Neural cell (in vitro differentiated cells): ENCODE results near the gene NUP210. TPM values are rescaled to one million over a fixed set of nuclear protein-coding genes. Genes with fewer than 3 reads are reported as not detected.

Source experiments
- H2AFZ ChIP-seq: fragments of 200-600, 300-800 bp; sonication (generic), shearing (Covaris generic); 2 replicates; pipeline ENCODE4 v1.6.0; 2014; ENCODE audit warnings: low read depth, mild to moderate bottlenecking, antibody characterized with exemption, low read length, moderate library complexity
- H3F3A ChIP-seq: fragments of 200-600 bp; shearing (Covaris generic); 2 replicates; pipeline ENCODE4 v1.6.1; 2016; ENCODE audit warnings: mild to moderate bottlenecking, moderate library complexity, mixed read lengths, antibody characterized with exemption, low read length; ENCODE audit not compliant: insufficient read depth, poor library complexity, severe bottlenecking
- H3K27ac ChIP-seq: fragments of 200-600, 300-800 bp; sonication (generic), shearing (Covaris generic); 2 replicates; pipeline ENCODE4 v1.5.1; 2014; ENCODE audit warnings: mild to moderate bottlenecking, low read length, moderate library complexity
- H3K27me3 ChIP-seq: fragments of 300-800, 200-600 bp; sonication (generic), shearing (Covaris generic); 2 replicates; pipeline ENCODE4 v1.6.0; 2014; ENCODE audit warnings: mild to moderate bottlenecking, low read depth, low read length, moderate library complexity; ENCODE audit not compliant: insufficient read depth
- H3K36me3 ChIP-seq: fragments of 300-800, 200-600 bp; sonication (generic), shearing (Covaris generic); 2 replicates; pipeline ENCODE4 v1.5.1; 2014; ENCODE audit warnings: mild to moderate bottlenecking, antibody characterized with exemption, low read length, moderate library complexity; ENCODE audit not compliant: insufficient read depth
- H3K4me2 ChIP-seq: fragments of 300-800, 200-600 bp; sonication (generic), shearing (Covaris generic); 2 replicates; pipeline ENCODE4 v1.6.0; 2014; ENCODE audit warnings: mild to moderate bottlenecking, low read length
- H3K4me3 ChIP-seq: fragments of 300-800, 200-600 bp; sonication (generic), shearing (Covaris generic); 2 replicates; pipeline ENCODE4 v1.5.1; 2014; ENCODE audit warnings: mild to moderate bottlenecking, low read length, moderate library complexity
- H3K79me2 ChIP-seq: fragments of 200-600 bp; shearing (Covaris generic); replicated peaks from 2 replicates; pipeline ENCODE4 v1.6.0; 2014; ENCODE audit warnings: mild to moderate bottlenecking, low read length, moderate library complexity; ENCODE audit not compliant: insufficient read depth
- H3K9ac ChIP-seq: fragments of 300-800, 200-600 bp; sonication (generic), shearing (Covaris generic); 2 replicates; pipeline ENCODE4 v1.6.1; 2016; ENCODE audit warnings: mild to moderate bottlenecking, low read length, mixed read lengths
- H3K9me2 ChIP-seq: fragments of 200-600 bp; shearing (Covaris generic); 2 replicates; pipeline ENCODE4 v1.6.1; 2016; ENCODE audit warnings: mild to moderate bottlenecking, low read length, mixed read lengths; ENCODE audit not compliant: insufficient read depth
- H3K9me3 ChIP-seq: fragments of 200-600, 300-800 bp; sonication (generic), shearing (Covaris generic); 2 replicates; pipeline ENCODE4 v1.6.1; 2016; ENCODE audit warnings: mild to moderate bottlenecking, mixed run types, low read length, moderate library complexity, mixed read lengths
- H4K20me1 ChIP-seq: fragments of 200-600 bp; shearing (Covaris generic); 2 replicates; pipeline ENCODE4 v1.6.1; 2016; ENCODE audit warnings: mild to moderate bottlenecking, mixed run types; ENCODE audit not compliant: insufficient read depth
- CTCF ChIP-seq: fragments of 450-650 bp; IDR thresholded peaks from 2 replicates; pipeline ENCODE4 v1.5.1; 2014; ENCODE audit warnings: antibody characterized with exemption, mild to moderate bottlenecking, moderate library complexity; ENCODE audit not compliant: poor library complexity, severe bottlenecking
- EP300 ChIP-seq: fragments of 450-650 bp; conservative IDR thresholded peaks from 2 replicates; pipeline ENCODE4 v1.6.1; 2014; ENCODE audit warnings: antibody characterized with exemption, mild to moderate bottlenecking, moderate library complexity; ENCODE audit not compliant: poor library complexity, severe bottlenecking
- EZH2 ChIP-seq: fragments of 200-600, 300-800 bp; shearing (Covaris generic), sonication (generic); IDR thresholded peaks from 2 replicates; pipeline ENCODE4 v1.6.1; 2014; ENCODE audit warnings: antibody characterized with exemption, low read length, borderline replicate concordance, mild to moderate bottlenecking; ENCODE audit not compliant: insufficient read depth, poor library complexity, severe bottlenecking
- MXI1 ChIP-seq: fragments of 450-650 bp; conservative IDR thresholded peaks from 2 replicates; pipeline ENCODE4 v1.6.1; 2014; ENCODE audit warnings: antibody characterized with exemption, mild to moderate bottlenecking; ENCODE audit not compliant: poor library complexity, severe bottlenecking
- POLR2AphosphoS5 ChIP-seq: IDR thresholded peaks from 2 replicates; pipeline ENCODE4 v1.6.1; 2012
- RAD21 ChIP-seq: fragments of 450-650 bp; conservative IDR thresholded peaks from 2 replicates; pipeline ENCODE4 v1.6.1; 2014; ENCODE audit warnings: antibody characterized with exemption, mild to moderate bottlenecking, moderate library complexity
- REST ChIP-seq: IDR thresholded peaks from 2 replicates; pipeline ENCODE4 v1.6.1; 2012; ENCODE audit warnings: borderline replicate concordance
- SMC3 ChIP-seq: fragments of 450-650 bp; conservative IDR thresholded peaks from 2 replicates; pipeline ENCODE4 v1.6.1; 2014; ENCODE audit warnings: antibody characterized with exemption, mild to moderate bottlenecking, moderate library complexity; ENCODE audit not compliant: poor library complexity
- TAF1 ChIP-seq: IDR thresholded peaks from 2 replicates; pipeline ENCODE4 v1.6.1; 2012; ENCODE audit warnings: low read depth
- polyA plus RNA-seq: library from polyadenylated mRNA; depleted of rRNA; stranded (reverse); fragments of >200 nt; gene quantifications from 2 replicates; pipeline ENCODE4 v1.2.3, GENCODE V29; 2014

The NUP210 gene
- polyA plus RNA-seq, 1 donor from 2014 or later = 8.2 TPM

- no peaks in the 10 kb centered on the region for H4K20me1 ChIP-seq
- H3K4me3 ChIP-seq = no peak overlapping the region
- no peaks in the 10 kb centered on the region for H3K36me3 ChIP-seq
- H3K27me3 ChIP-seq = no peaks in the 10 kb centered on the region
- TF ChIP-seq TAF1 (no peak), RAD21 (no peak), EP300 (no peak), REST (no peak), EZH2 (no peak), CTCF (no peak), SMC3 (no peak), MXI1 (no peak), POLR2AphosphoS5 (no peak)
- no peak overlapping the region for H3K4me2 ChIP-seq
- H3K9ac ChIP-seq = no peak overlapping the region
- no peaks in the 10 kb centered on the region for H3K9me2 ChIP-seq
- H2AFZ ChIP-seq = no peak overlapping the region
- no peak overlapping the region for H3K27ac ChIP-seq
- no peaks in the 10 kb centered on the region for H3K79me2 ChIP-seq
- H3F3A ChIP-seq = no peaks in the 10 kb centered on the region
- H3K9me3 ChIP-seq = no peaks in the 10 kb centered on the region
Measured at GRCh38 chr3:13318626-13319470, 101.3 kb downstream of the NUP210 start.

- Histone ChIP-seq H3K36me3 (no peaks in the 10 kb centered on the region), H3K9me2 (no peaks in the 10 kb centered on the region), H3K27ac (no peak overlapping the region), H2AFZ (no peak overlapping the region), H3K4me3 (no peak overlapping the region), H3F3A (no peaks in the 10 kb centered on the region), H3K9ac (no peak overlapping the region), H3K4me2 (no peak overlapping the region), H3K9me3 (no peaks in the 10 kb centered on the region), H4K20me1 (no peaks in the 10 kb centered on the region), H3K27me3 (no peaks in the 10 kb centered on the region), H3K79me2 (no peaks in the 10 kb centered on the region)
- TF ChIP-seq MXI1 = no peak
- TF ChIP-seq REST = no peak
- TF ChIP-seq POLR2AphosphoS5 = no peak
- no peak for TF ChIP-seq CTCF
- no peak for TF ChIP-seq EP300
- no peak for TF ChIP-seq SMC3
- no peak for TF ChIP-seq TAF1
- TF ChIP-seq EZH2 = no peak
- no peak for TF ChIP-seq RAD21
Measured at GRCh38 chr3:13317596-13318320, 102.4 kb downstream of the NUP210 start.
